Measurements from ENCODE around the gene CAPN10. TPM values are rescaled to one million over a fixed set of nuclear protein-coding genes. Genes with fewer than 3 reads are reported as not detected.

Gene CAPN10
- total RNA-seq, 1 experiment from 2014 or later = 61.3 TPM

DNA sequence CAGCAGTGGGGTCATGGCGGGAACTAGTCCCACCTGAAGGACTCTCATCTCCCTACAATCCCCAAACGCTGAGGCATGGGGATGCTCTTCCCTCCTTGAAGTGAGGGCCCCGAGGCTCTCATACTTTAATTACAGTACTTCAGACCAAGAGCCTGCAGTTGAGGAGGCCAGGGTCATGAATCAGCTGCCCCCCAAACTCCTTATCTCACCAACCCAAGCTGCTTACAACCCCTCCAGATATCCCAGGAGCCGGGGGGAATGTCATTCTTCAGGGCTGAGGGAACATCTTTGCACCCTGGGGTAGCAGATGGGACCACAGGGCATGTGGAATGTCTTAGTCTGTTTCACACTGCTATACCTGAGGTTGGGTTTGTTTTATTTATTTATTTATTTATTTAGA lies 2.8 kb upstream of the CAPN10 start (continued):
- TF ChIP-seq, protein P1, sequence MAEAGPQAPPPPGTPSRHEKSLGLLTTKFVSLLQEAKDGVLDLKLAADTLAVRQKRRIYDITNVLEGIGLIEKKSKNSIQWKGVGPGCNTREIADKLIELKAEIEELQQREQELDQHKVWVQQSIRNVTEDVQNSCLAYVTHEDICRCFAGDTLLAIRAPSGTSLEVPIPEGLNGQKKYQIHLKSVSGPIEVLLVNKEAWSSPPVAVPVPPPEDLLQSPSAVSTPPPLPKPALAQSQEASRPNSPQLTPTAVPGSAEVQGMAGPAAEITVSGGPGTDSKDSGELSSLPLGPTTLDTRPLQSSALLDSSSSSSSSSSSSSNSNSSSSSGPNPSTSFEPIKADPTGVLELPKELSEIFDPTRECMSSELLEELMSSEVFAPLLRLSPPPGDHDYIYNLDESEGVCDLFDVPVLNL (CRISPR knock-in tag; IDR thresholded peaks at IDR 0.05; ENCODE audit: borderline replicate concordance, low read depth) = no peak

DNA sequence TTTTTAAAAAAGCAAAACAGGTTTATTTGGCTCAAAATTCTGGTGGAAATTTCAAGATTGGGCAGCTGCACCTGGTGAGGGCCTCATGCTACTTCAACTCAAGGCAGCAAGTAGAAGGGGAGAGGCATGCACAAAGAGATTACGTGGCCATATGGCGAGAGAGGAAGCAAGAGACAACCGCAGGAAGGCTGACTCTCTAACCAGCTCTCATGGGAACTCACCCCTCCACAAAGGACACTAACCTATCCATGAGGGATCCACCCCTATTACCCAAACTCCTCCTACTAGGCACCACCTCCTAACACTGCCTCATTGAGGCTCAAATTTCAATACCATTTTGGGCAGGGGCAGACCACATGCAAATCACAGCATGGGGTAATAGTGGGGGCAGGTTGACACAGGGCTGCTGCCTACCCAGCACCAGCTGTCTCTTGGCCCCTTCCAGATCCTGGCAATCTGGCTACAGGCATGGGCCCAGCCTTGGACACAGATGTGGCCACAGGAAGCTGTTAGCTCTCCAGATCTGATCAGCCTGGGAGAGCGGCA lies 2.0 kb upstream of the CAPN10 start:
- Mint-ChIP-seq H3K9me3 (no peaks in the 10 kb centered on the region), H3K4me1 (peaks cover 39% of the 10 kb centered on the region), H3K27me3 (ENCODE audit: low read depth) (no peaks in the 10 kb centered on the region), H3K27ac (peak overlapping the region; percentile 84), H3K36me3 (no peaks in the 10 kb centered on the region; the same call in 1 of the 2 replicates), H3K4me3 (peak overlapping the region; percentile 97)
- ChIA-PET CTCF (interaction anchor here (0.9 to 4.0 kb wide), 4 partner anchors 16 to 65 kb away, joined by 3 to 40 read pairs (median 10); no protein-coding TSS in a partner anchor), POLR2A (no interaction called here)
- no peak for TF ChIP-seq NR1H2 (CRISPR knock-in tag; IDR thresholded peaks at IDR 0.05)
- no peak for TF ChIP-seq TCF7 (CRISPR knock-in tag; IDR thresholded peaks at IDR 0.05; ENCODE audit: low read depth)
- ATAC-seq = peak; percentile 46
- no peak for DNase-seq (ENCODE audit: low spot score)

DNA sequence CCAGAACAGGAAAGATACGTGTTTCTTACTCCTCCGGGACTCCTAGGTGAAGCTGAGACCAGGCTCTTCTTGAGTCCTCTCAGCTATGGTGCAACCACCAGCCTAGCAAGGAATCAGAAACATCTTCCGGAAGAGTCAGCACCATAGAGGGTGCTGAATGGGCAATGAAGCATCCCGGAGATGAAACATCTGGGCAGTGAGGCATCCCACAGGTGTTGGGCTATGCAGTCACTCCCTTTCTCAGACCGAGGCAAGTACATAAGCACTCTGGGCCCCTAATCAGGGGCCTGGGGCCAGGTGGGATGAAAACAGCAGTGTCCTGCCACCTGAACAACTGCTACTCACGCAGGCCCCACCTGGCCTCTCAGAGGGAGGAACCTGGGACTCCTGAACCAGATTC lies 1.4 kb upstream of the CAPN10 start:
- CTCF ChIA-PET = interaction anchor here (0.9 to 4.0 kb wide), 7 partner anchors 16 to 65 kb away, joined by 3 to 40 read pairs (median 12); partner anchors contain the start of gene RNPEPL1
- Mint-ChIP-seq H3K27ac (peak overlapping the region; percentile 84), H3K36me3 (no peaks in the 10 kb centered on the region; the same call in 1 of the 2 replicates), H3K4me3 (peak overlapping the region; percentile 97), H3K27me3 (ENCODE audit: low read depth) (no peaks in the 10 kb centered on the region), H3K4me1 (peaks cover 34% of the 10 kb centered on the region), H3K9me3 (no peaks in the 10 kb centered on the region)
- ATAC-seq (no peak), DNase-seq (ENCODE audit: low spot score) (no peak)
- TF ChIP-seq, protein P2, sequence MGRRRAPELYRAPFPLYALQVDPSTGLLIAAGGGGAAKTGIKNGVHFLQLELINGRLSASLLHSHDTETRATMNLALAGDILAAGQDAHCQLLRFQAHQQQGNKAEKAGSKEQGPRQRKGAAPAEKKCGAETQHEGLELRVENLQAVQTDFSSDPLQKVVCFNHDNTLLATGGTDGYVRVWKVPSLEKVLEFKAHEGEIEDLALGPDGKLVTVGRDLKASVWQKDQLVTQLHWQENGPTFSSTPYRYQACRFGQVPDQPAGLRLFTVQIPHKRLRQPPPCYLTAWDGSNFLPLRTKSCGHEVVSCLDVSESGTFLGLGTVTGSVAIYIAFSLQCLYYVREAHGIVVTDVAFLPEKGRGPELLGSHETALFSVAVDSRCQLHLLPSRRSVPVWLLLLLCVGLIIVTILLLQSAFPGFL (CRISPR knock-in tag; IDR thresholded peaks at IDR 0.05; ENCODE audit: borderline replicate concordance) = no peak
- TF ChIP-seq, protein P3, sequence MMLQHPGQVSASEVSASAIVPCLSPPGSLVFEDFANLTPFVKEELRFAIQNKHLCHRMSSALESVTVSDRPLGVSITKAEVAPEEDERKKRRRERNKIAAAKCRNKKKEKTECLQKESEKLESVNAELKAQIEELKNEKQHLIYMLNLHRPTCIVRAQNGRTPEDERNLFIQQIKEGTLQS (CRISPR knock-in tag; conservative IDR thresholded peaks at IDR 0.05) = no peak
- TF ChIP-seq, protein P4, sequence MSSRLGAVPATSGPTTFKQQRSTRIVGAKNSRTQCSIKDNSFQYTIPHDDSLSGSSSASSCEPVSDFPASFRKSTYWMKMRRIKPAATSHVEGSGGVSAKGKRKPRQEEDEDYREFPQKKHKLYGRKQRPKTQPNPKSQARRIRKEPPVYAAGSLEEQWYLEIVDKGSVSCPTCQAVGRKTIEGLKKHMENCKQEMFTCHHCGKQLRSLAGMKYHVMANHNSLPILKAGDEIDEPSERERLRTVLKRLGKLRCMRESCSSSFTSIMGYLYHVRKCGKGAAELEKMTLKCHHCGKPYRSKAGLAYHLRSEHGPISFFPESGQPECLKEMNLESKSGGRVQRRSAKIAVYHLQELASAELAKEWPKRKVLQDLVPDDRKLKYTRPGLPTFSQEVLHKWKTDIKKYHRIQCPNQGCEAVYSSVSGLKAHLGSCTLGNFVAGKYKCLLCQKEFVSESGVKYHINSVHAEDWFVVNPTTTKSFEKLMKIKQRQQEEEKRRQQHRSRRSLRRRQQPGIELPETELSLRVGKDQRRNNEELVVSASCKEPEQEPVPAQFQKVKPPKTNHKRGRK (CRISPR knock-in tag; IDR thresholded peaks at IDR 0.05; ENCODE audit: borderline replicate concordance) = no peak
- TF ChIP-seq ETV6 (CRISPR knock-in tag; IDR thresholded peaks at IDR 0.05) (no peak), ZNF121 (CRISPR knock-in tag; IDR thresholded peaks at IDR 0.05) (no peak), ESRRA (CRISPR knock-in tag; IDR thresholded peaks at IDR 0.05; ENCODE audit: borderline replicate concordance) (no peak), ZNF232 (CRISPR knock-in tag; IDR thresholded peaks at IDR 0.05) (no peak)
- TF ChIP-seq, protein P5, sequence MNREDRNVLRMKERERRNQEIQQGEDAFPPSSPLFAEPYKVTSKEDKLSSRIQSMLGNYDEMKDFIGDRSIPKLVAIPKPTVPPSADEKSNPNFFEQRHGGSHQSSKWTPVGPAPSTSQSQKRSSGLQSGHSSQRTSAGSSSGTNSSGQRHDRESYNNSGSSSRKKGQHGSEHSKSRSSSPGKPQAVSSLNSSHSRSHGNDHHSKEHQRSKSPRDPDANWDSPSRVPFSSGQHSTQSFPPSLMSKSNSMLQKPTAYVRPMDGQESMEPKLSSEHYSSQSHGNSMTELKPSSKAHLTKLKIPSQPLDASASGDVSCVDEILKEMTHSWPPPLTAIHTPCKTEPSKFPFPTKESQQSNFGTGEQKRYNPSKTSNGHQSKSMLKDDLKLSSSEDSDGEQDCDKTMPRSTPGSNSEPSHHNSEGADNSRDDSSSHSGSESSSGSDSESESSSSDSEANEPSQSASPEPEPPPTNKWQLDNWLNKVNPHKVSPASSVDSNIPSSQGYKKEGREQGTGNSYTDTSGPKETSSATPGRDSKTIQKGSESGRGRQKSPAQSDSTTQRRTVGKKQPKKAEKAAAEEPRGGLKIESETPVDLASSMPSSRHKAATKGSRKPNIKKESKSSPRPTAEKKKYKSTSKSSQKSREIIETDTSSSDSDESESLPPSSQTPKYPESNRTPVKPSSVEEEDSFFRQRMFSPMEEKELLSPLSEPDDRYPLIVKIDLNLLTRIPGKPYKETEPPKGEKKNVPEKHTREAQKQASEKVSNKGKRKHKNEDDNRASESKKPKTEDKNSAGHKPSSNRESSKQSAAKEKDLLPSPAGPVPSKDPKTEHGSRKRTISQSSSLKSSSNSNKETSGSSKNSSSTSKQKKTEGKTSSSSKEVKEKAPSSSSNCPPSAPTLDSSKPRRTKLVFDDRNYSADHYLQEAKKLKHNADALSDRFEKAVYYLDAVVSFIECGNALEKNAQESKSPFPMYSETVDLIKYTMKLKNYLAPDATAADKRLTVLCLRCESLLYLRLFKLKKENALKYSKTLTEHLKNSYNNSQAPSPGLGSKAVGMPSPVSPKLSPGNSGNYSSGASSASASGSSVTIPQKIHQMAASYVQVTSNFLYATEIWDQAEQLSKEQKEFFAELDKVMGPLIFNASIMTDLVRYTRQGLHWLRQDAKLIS (CRISPR knock-in tag; IDR thresholded peaks at IDR 0.05; ENCODE audit: borderline replicate concordance) = no peak
- TF ChIP-seq, protein P6, sequence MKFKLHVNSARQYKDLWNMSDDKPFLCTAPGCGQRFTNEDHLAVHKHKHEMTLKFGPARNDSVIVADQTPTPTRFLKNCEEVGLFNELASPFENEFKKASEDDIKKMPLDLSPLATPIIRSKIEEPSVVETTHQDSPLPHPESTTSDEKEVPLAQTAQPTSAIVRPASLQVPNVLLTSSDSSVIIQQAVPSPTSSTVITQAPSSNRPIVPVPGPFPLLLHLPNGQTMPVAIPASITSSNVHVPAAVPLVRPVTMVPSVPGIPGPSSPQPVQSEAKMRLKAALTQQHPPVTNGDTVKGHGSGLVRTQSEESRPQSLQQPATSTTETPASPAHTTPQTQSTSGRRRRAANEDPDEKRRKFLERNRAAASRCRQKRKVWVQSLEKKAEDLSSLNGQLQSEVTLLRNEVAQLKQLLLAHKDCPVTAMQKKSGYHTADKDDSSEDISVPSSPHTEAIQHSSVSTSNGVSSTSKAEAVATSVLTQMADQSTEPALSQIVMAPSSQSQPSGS (CRISPR knock-in tag; IDR thresholded peaks at IDR 0.05; ENCODE audit: borderline replicate concordance, low read depth) = no peak
- POLR2A ChIA-PET = interaction anchor here (0.6 to 1.4 kb wide), 2 partner anchors 37 to 1062 kb away, joined by 3 to 5 read pairs; no protein-coding TSS in a partner anchor
